ENCODE data around the gene ARF1.

Gene ARF1

GRCh38 chr1:228123505-228123904 lies 41.0 kb downstream of the ARF1 start:
- no peak for DNase-seq (ENCODE audit: low read depth)

- no peak for DNase-seq (ENCODE audit: low read depth)
Measured at GRCh38 chr1:228125185-228125584, 42.7 kb downstream of the ARF1 start.

GRCh38 chr1:228131766-228132165 lies 49.3 kb downstream of the ARF1 start:
- no peak for DNase-seq (ENCODE audit: low read depth)

GRCh38 chr1:228134591-228134990 lies 52.1 kb downstream of the ARF1 start:
- no peak for DNase-seq (ENCODE audit: low read depth)

GRCh38 chr1:228136901-228137300 lies 54.4 kb downstream of the ARF1 start:
- DNase-seq (ENCODE audit: low read depth): no peak

- DNase-seq (ENCODE audit: low read depth): no peak
Measured at GRCh38 chr1:228139406-228139930, 57.0 kb downstream of the ARF1 start.

- peak; percentile 100 for DNase-seq (ENCODE audit: low read depth)
Measured at GRCh38 chr1:228139931-228140723, 57.6 kb downstream of the ARF1 start, which contains the start of gene GUK1. TSS of gene GUK1 (plus strand) at chr1:228140279. CDS start at chr1:228140303, 24 bp downstream.

- DNase-seq (ENCODE audit: low read depth): no peak
Measured at GRCh38 chr1:228140724-228141225, 58.3 kb downstream of the ARF1 start.

- no peak for DNase-seq (ENCODE audit: low read depth)
Measured at GRCh38 chr1:228141226-228142044, 58.9 kb downstream of the ARF1 start.

- DNase-seq (ENCODE audit: low read depth): no peak
Measured at GRCh38 chr1:228142155-228142691, 59.7 kb downstream of the ARF1 start.

- DNase-seq (ENCODE audit: low read depth): no peak
Measured at GRCh38 chr1:228142701-228143136, 60.2 kb downstream of the ARF1 start.

GRCh38 chr1:228143480-228144192 lies 61.1 kb downstream of the ARF1 start:
- no peak for DNase-seq (ENCODE audit: low read depth)

GRCh38 chr1:228144193-228144992 lies 61.9 kb downstream of the ARF1 start:
- DNase-seq (ENCODE audit: low read depth): no peak

- no peak for DNase-seq (ENCODE audit: low read depth)
Measured at GRCh38 chr1:228144993-228145343, 62.5 kb downstream of the ARF1 start.

- DNase-seq (ENCODE audit: low read depth): no peak
Measured at GRCh38 chr1:228145463-228146416, 63.2 kb downstream of the ARF1 start.

- no peak for DNase-seq (ENCODE audit: low read depth)
Measured at GRCh38 chr1:228146417-228147150, 64.1 kb downstream of the ARF1 start.

- DNase-seq (ENCODE audit: low read depth): no peak
Measured at GRCh38 chr1:228147151-228147693, 64.7 kb downstream of the ARF1 start.

- no peak for DNase-seq (ENCODE audit: low read depth)
Measured at GRCh38 chr1:228147768-228148167, 65.3 kb downstream of the ARF1 start.
